Breast epithelium (tissue), 4 donors: ENCODE data around the gene TAS1R3. TPM values are rescaled to one million over a fixed set of nuclear protein-coding genes. Genes with fewer than 3 reads are reported as not detected.

Experiments
- DNase-seq, 2 donors: peaks; one replicate each; pipeline ENCODE4 v3.0.0-alpha.2; 2019; ENCODE audit warnings: low spot score in 2 of 2
- H3K27ac ChIP-seq, 2 donors: fragments of 200-600 bp; sonication (generic) in 1 of 2; one replicate each; pipeline ENCODE4 v1.5.1; 2016 to 2019; ENCODE audit warnings: mild to moderate bottlenecking in 1 of 2
- H3K27me3 ChIP-seq, 2 donors: fragments of 200-600 bp; sonication (generic) in 1 of 2; one replicate each; pipeline versions ENCODE4 v1.5.1 to v1.6.0; 2017 to 2019; ENCODE audit warnings: control low read depth in 1 of 2, mild to moderate bottlenecking in 1 of 2
- H3K36me3 ChIP-seq: fragments of 200-600 bp; one replicate; pipeline ENCODE4 v1.5.1; 2019
- H3K4me1 ChIP-seq, 2 donors: fragments of 200-600 bp; sonication (generic); one replicate each; pipeline ENCODE4 v1.5.1; 2016 to 2019; ENCODE audit warnings: control low read depth in 1 of 2
- H3K4me3 ChIP-seq, 3 donors: fragments of 200-600 bp; sonication (generic); 1 replicate in 2 of 3; 2 replicates in 1 of 3; pipeline ENCODE4 v1.5.1; 2016 to 2019; ENCODE audit warnings: mild to moderate bottlenecking in 3 of 3, moderate library complexity in 2 of 3
- H3K9me3 ChIP-seq, 2 donors: fragments of 200-600 bp; sonication (generic) in 1 of 2; one replicate each; pipeline ENCODE4 v1.5.1; 2016 to 2019; ENCODE audit warnings: control low read depth in 1 of 2
- POLR2A ChIP-seq: fragments of 450-650 bp; IDR thresholded peaks from one replicate; pipeline ENCODE4 v1.6.1; 2016; ENCODE audit warnings: antibody characterized with exemption, mild to moderate bottlenecking, moderate library complexity
- POLR2AphosphoS5 ChIP-seq, 3 donors: sonication (generic); formaldehyde crosslinking; IDR thresholded peaks; one replicate each; pipeline ENCODE4 v1.6.1; 2017; ENCODE audit warnings: antibody characterized with exemption in 3 of 3
- intact Hi-C: fragments of 100-400 bp; cut with DNase I; formaldehyde crosslinking; loops from one replicate; pipeline ENCODE4 v1.15.1; 2023; ENCODE audit warnings: low total_unique reads
- total RNA-seq, 3 donors: library from RNA; depleted of rRNA; stranded (reverse); fragments of >200 nt; gene quantifications; one replicate each; pipeline ENCODE4 v1.1.0, GENCODE V29; 2016
- TF ChIP-seq, protein P1 (sequence below), 3 donors: fragments of 450-650 bp; IDR thresholded peaks; one replicate each; pipeline ENCODE4 v1.5.1; 2016 to 2017; ENCODE audit warnings: antibody characterized with exemption in 3 of 3, mild to moderate bottlenecking in 3 of 3, moderate library complexity in 3 of 3

TAS1R3 gene
- total RNA-seq, 3 donors from 2014 or later, result 0.16 to 0.33 TPM; not detected in 1

GRCh38 chr1:1353389-1354151 lies 22.5 kb downstream of the TAS1R3 start:
- no peaks in the 10 kb centered on the region for H3K27me3 ChIP-seq
- no peaks in the 10 kb centered on the region for H3K36me3 ChIP-seq
- peaks cover 6 to 11% of the 10 kb centered on the region in 2 donors for H3K4me1 ChIP-seq
- TF ChIP-seq POLR2A, result no peak
- TF ChIP-seq, protein P1, sequence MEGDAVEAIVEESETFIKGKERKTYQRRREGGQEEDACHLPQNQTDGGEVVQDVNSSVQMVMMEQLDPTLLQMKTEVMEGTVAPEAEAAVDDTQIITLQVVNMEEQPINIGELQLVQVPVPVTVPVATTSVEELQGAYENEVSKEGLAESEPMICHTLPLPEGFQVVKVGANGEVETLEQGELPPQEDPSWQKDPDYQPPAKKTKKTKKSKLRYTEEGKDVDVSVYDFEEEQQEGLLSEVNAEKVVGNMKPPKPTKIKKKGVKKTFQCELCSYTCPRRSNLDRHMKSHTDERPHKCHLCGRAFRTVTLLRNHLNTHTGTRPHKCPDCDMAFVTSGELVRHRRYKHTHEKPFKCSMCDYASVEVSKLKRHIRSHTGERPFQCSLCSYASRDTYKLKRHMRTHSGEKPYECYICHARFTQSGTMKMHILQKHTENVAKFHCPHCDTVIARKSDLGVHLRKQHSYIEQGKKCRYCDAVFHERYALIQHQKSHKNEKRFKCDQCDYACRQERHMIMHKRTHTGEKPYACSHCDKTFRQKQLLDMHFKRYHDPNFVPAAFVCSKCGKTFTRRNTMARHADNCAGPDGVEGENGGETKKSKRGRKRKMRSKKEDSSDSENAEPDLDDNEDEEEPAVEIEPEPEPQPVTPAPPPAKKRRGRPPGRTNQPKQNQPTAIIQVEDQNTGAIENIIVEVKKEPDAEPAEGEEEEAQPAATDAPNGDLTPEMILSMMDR (IDR thresholded peaks at IDR 0.05), result no peak
- TF ChIP-seq POLR2AphosphoS5 (IDR thresholded peaks at IDR 0.05), result no peak
- intact Hi-C loops, result no loop called here
- no peak for DNase-seq
- peak overlapping the region; percentile 33 to 98 for H3K27ac ChIP-seq
- H3K4me3 ChIP-seq, result peak overlapping the region in 1 of 3 donors; percentile 76
- H3K9me3 ChIP-seq, result no peaks in the 10 kb centered on the region

DNA sequence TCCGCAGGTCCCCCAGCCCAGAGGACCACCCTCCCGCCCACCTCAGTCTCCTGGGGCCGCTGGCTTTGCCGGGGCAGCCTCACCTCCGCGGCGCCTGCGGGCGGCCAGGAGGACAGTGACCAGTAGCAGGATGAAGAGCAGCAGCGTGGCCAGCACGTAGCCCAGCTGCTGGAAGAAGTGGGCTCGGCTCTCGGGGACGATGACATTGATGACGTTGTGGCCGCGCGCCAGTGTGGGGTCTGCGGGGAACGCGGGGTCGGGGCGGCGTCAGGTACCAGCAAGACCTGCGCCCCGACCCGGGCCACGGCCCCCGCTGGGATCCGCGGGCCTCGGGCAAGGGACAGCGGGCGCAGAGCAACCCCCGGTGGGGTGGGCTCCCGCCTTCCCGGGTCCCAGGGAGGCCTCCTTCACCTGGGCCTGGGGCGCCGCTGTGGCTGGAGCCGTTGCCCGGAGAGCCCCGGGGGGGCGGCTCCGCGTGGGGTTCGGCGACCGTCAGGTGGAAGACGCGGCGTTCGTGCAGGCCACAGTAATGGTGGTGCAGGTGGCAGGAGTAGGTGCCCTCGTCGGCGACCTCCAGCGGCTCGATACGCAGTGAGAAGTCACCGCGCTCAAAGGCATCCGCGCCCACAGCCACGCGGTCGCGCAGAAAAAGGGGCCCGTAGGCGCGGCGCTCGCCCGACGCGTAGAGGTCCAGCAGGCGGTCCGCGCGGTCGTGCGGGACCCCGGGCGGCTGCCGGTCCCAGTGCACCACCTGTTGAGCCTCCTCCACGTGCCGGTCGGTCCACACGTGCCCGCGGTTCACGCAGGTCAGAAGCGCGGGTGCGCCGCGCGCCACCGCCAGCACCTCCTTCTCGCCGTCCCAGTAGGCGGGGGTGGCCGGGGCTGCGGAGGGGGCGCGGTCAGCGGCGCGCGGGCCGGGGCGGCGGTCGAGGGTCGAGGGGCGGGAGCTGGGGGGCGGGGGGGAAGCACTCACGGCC lies 23.5 kb downstream of the TAS1R3 start:
- peak overlapping the region; percentile 24 to 76 (median 70) for H3K4me3 ChIP-seq
- peaks cover 13 to 18% of the 10 kb centered on the region in 2 donors for H3K4me1 ChIP-seq
- H3K9me3 ChIP-seq, result no peaks in the 10 kb centered on the region
- TF ChIP-seq, protein P1 (IDR thresholded peaks at IDR 0.05), result no peak
- TF ChIP-seq POLR2AphosphoS5 (IDR thresholded peaks at IDR 0.05), result no peak
- TF ChIP-seq POLR2A, result no peak
- H3K36me3 ChIP-seq, result no peaks in the 10 kb centered on the region
- intact Hi-C loops, result no loop called here
- H3K27ac ChIP-seq, result peak overlapping the region; percentile 33 to 98
- no peaks in the 10 kb centered on the region for H3K27me3 ChIP-seq
- no peak for DNase-seq

- intact Hi-C loops, result no loop called here
- no peak for DNase-seq
- Histone ChIP-seq H3K36me3 (no peaks in the 10 kb centered on the region), H3K4me1 (peaks cover 20 to 23% of the 10 kb centered on the region in 2 donors), H3K27me3 (no peaks in the 10 kb centered on the region), H3K4me3 (peak overlapping the region; percentile 24 to 76 (median 70)), H3K9me3 (no peaks in the 10 kb centered on the region), H3K27ac (peak overlapping the region in 1 of 2 donors; percentile 98)
- TF ChIP-seq POLR2AphosphoS5 (IDR thresholded peaks at IDR 0.05) (no peak), POLR2A (no peak)
- TF ChIP-seq, protein P1 (IDR thresholded peaks at IDR 0.05), result no peak
These were observed 24.3 kb downstream of the TAS1R3 start for GRCh38 chr1:1355416-1355815.

DNA sequence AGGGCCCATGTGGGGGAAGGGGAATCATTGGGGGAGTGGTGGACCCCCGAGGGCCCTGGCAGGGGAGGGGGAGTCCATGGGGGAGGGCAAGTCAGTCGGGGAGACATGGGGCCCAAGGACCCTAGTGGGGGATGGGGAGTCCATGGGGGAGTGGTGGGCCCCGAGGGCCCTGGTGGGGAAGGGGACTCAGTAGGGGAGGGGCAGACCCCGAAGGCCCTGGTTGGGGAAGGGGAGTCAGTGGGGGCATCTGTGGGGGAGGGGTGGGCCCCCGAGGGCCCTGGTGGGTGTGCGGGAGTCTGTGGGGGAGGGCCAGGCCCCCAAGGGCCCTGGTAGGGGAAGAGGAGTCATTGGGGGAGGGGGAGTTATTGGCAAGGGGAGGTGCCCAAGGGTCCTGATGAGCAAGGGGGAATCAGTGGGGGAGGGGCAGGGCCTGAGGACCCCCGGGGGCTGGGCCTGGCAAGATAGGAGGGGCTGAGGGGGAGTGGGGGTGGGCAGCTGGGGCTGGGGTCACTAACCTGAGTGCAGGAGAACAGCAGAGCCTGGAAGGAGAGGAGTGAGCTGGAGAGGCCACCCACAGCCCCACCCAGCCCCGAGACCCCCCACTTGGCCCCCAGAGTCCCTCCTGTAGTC lies 25.2 kb downstream of the TAS1R3 start:
- DNase-seq, result no peak
- Histone ChIP-seq H3K9me3 (no peaks in the 10 kb centered on the region), H3K27ac (peak overlapping the region; percentile 92 to 98), H3K36me3 (no peaks in the 10 kb centered on the region), H3K4me3 (peak overlapping the region; percentile 70 to 76 (median 71)), H3K27me3 (no peaks in the 10 kb centered on the region), H3K4me1 (peaks cover 27 to 29% of the 10 kb centered on the region in 2 donors)
- TF ChIP-seq, protein P1 (IDR thresholded peaks at IDR 0.05), result no peak
- TF ChIP-seq POLR2AphosphoS5 (IDR thresholded peaks at IDR 0.05) (no peak), POLR2A (no peak)
- intact Hi-C loops, result no loop called here
